Stimulated activated CD4-positive, alpha-beta T cell treated with anti-CD3 and anti-CD28 coated beads, Interleukin-4, amount 100 ng/mL, for 1 hour (primary cell): ENCODE measurements around the gene HTT-AS.
"Not testable (repeated sequence)": the region's sequence is repeated elsewhere in the genome, so short reads cannot be mapped to it uniquely, and the experiment has no call there.

ENCODE experiments used
- DNase-seq: peaks from one replicate; pipeline ENCODE4 v3.0.0-alpha.2; 2020

HTT-AS gene

GRCh38 chr4:3051141-3051897, 23.0 kb downstream of the HTT-AS start:
- not testable (repeated sequence) for DNase-seq

- DNase-seq = peak; percentile 60
These were observed 26.7 kb downstream of the HTT-AS start for GRCh38 chr4:3047464-3048286.

- no peak for DNase-seq
These were observed 27.7 kb downstream of the HTT-AS start for GRCh38 chr4:3046623-3047022.

- no peak for DNase-seq
These were observed 28.2 kb downstream of the HTT-AS start for GRCh38 chr4:3046162-3046561.

GRCh38 chr4:3044870-3045819, 29.2 kb downstream of the HTT-AS start:
- DNase-seq = peak; percentile 30

GRCh38 chr4:3043282-3044020, 30.9 kb downstream of the HTT-AS start:
- DNase-seq = no peak

- DNase-seq = no peak
These were observed 32.1 kb downstream of the HTT-AS start for GRCh38 chr4:3042226-3042625.

- peak; percentile 41 for DNase-seq
These were observed 32.9 kb downstream of the HTT-AS start for GRCh38 chr4:3041192-3042142.

GRCh38 chr4:3040452-3041191, 33.7 kb downstream of the HTT-AS start:
- DNase-seq = no peak

GRCh38 chr4:3039706-3040366, 34.5 kb downstream of the HTT-AS start:
- no peak for DNase-seq

- DNase-seq = no peak
These were observed 36.3 kb downstream of the HTT-AS start for GRCh38 chr4:3037957-3038461.

GRCh38 chr4:3036131-3036952, 38.0 kb downstream of the HTT-AS start:
- DNase-seq = no peak

GRCh38 chr4:3035674-3036073, 38.7 kb downstream of the HTT-AS start:
- no peak for DNase-seq

- DNase-seq = no peak
These were observed 39.1 kb downstream of the HTT-AS start for GRCh38 chr4:3035249-3035648.

- no peak for DNase-seq
These were observed 40.1 kb downstream of the HTT-AS start for GRCh38 chr4:3034231-3034630.

GRCh38 chr4:3031357-3032082, 42.8 kb downstream of the HTT-AS start:
- no peak for DNase-seq

- DNase-seq = no peak
These were observed 43.6 kb downstream of the HTT-AS start for GRCh38 chr4:3030566-3031356.
